Measurements from ENCODE around the gene LENG1. TPM values are rescaled to one million over a fixed set of nuclear protein-coding genes. Genes with fewer than 3 reads are reported as not detected.

The LENG1 gene
- total RNA-seq, 1 donor: 4.7 TPM

DNA sequence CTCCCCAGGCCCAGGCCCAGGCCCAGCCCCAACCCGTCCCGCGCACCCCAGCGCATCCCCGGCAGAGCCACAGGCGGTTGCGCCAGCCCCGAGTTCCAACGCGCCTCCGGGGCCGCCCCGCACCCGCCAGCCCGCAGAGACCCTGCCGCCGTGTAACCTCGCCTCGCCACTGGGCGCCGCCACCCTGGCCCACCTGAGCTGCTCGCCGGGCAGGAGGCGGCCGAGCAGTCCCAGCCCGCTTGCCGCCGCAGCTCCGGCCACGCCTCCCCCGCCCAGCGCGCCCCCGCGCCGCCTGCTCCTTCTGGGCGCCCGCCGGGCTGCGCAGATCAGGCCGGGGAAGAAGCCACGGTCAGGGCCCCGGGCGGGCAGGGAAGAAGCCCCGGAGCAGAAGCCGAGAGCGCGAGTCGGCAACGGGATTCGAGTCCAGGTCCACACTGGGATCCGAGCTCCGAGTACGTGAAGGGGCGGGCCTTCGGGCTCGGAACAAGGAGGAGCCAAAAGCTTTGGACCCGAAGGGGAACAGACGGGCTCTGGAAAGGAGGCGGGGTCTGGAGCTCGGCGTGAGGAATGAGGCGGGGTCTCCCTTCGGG, 29.7 kb upstream of the LENG1 start, which contains the start of gene MBOAT7:
Gene MBOAT7, minus strand, starts transcription at position 436 of the 590 bp plus-strand sequence. CDS start 1,072 bp downstream, outside the sequence.
- Histone ChIP-seq H3K27ac (ENCODE audit: low read depth, low read length) (peak within 1 kb of the TSS; percentile 94), H3K79me2 (ENCODE audit: insufficient read depth, low read length) (peaks cover 48% of the 10 kb centered on the region), H3K4me1 (ENCODE audit: insufficient read depth, low read length) (peaks cover 19% of the 10 kb centered on the region), H4K20me1 (ENCODE audit: insufficient read depth, low read length) (peaks cover 10% of the 10 kb centered on the region), H3K9me3 (ENCODE audit: low read depth, low read length) (no peaks in the 10 kb centered on the region), H3K4me3 (ENCODE audit: insufficient read depth, low read length) (peak within 1 kb of the TSS; percentile 86), H3K4me2 (ENCODE audit: insufficient read depth, low read length) (peak within 1 kb of the TSS; percentile 91), H2AFZ (ENCODE audit: low read length) (peak within 1 kb of the TSS; percentile 89), H3K36me3 (ENCODE audit: insufficient read depth, low read length) (peaks cover 24% of the 10 kb centered on the region), H3K27me3 (ENCODE audit: insufficient read depth, low read length) (no peaks in the 10 kb centered on the region)
- TF ChIP-seq, protein P1, sequence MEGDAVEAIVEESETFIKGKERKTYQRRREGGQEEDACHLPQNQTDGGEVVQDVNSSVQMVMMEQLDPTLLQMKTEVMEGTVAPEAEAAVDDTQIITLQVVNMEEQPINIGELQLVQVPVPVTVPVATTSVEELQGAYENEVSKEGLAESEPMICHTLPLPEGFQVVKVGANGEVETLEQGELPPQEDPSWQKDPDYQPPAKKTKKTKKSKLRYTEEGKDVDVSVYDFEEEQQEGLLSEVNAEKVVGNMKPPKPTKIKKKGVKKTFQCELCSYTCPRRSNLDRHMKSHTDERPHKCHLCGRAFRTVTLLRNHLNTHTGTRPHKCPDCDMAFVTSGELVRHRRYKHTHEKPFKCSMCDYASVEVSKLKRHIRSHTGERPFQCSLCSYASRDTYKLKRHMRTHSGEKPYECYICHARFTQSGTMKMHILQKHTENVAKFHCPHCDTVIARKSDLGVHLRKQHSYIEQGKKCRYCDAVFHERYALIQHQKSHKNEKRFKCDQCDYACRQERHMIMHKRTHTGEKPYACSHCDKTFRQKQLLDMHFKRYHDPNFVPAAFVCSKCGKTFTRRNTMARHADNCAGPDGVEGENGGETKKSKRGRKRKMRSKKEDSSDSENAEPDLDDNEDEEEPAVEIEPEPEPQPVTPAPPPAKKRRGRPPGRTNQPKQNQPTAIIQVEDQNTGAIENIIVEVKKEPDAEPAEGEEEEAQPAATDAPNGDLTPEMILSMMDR (IDR thresholded peaks at IDR 0.05; ENCODE audit: extremely low read depth, low read depth, low read length): no peak
- peak; percentile 99 for DNase-seq (ENCODE audit: insufficient read length, low spot score, missing footprints)

DNA sequence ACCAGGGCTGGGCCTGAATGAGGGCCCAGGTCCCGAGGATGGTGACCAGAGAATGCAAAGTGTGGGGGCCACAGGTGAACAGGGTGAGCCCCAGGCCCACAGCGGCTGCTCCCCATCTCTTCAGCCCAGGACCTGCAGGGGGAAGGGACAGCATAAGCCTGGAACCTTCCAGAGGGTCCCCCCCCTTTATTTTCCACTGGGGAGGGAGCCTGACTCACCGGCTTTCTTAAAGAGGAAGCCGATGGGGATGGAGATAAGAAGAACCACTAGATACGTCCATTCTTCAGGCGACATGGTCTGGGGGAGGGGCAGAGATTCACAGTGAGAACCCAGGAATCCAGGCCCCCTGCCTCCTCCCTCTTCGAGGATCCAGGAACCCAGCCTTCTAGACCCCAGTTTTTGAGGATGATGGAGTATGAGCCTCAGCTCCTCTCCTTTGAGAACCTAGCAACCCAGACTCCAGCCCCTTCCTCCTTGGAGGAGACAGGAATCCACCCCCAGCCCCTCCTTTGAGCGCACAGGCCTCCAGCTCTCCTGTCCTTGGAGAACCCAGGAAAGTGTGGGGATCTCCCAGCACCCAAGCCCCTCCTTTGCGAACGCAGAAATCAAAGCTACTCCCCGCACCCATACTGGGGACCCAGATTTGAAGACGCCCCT, 28.8 kb upstream of the LENG1 start:
- Histone ChIP-seq H3K4me2 (ENCODE audit: insufficient read depth, low read length) (peak overlapping the region; percentile 91), H3K27me3 (ENCODE audit: insufficient read depth, low read length) (no peaks in the 10 kb centered on the region), H3K4me1 (ENCODE audit: insufficient read depth, low read length) (peaks cover 19% of the 10 kb centered on the region), H4K20me1 (ENCODE audit: insufficient read depth, low read length) (peaks cover 10% of the 10 kb centered on the region), H3K9me3 (ENCODE audit: low read depth, low read length) (no peaks in the 10 kb centered on the region), H3K36me3 (ENCODE audit: insufficient read depth, low read length) (peaks cover 15% of the 10 kb centered on the region), H3K27ac (ENCODE audit: low read depth, low read length) (peak overlapping the region; percentile 94), H2AFZ (ENCODE audit: low read length) (no peak overlapping the region), H3K4me3 (ENCODE audit: insufficient read depth, low read length) (peak overlapping the region; percentile 86), H3K79me2 (ENCODE audit: insufficient read depth, low read length) (peaks cover 44% of the 10 kb centered on the region)
- TF ChIP-seq, protein P1 (IDR thresholded peaks at IDR 0.05; ENCODE audit: extremely low read depth, low read depth, low read length): no peak
- peak; percentile 95 for DNase-seq (ENCODE audit: insufficient read length, low spot score, missing footprints)

DNA sequence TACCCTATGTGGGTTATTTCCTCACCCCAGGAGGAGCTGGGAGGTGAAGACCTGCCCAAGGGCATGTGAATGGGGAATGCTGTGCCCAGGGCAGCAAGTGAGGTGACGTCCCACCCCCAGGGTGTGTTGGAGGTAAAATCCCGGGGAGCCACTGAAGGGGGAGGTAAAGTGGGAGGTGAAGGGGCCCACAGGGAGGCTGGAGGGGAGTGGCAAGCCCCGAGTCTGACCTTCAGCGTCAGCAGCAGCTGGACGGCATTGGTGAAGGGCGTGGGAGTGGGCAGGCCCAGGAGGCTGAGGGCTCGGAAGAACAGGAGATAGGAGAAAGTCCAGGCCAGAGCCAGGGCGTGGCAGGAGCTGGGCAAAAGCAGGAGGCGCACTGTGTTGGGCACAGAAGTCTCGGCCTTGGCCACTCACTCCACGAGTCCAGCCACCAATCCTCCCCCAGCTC, 27.4 kb upstream of the LENG1 start:
- Histone ChIP-seq H2AFZ (ENCODE audit: low read length) (no peak overlapping the region), H3K79me2 (ENCODE audit: insufficient read depth, low read length) (peaks cover 30% of the 10 kb centered on the region), H3K4me3 (ENCODE audit: insufficient read depth, low read length) (no peak overlapping the region), H3K36me3 (ENCODE audit: insufficient read depth, low read length) (peaks cover 18% of the 10 kb centered on the region), H3K4me2 (ENCODE audit: insufficient read depth, low read length) (no peak overlapping the region), H3K27ac (ENCODE audit: low read depth, low read length) (no peak overlapping the region), H3K4me1 (ENCODE audit: insufficient read depth, low read length) (peaks cover 15% of the 10 kb centered on the region), H3K27me3 (ENCODE audit: insufficient read depth, low read length) (no peaks in the 10 kb centered on the region), H4K20me1 (ENCODE audit: insufficient read depth, low read length) (peaks cover 10% of the 10 kb centered on the region), H3K9me3 (ENCODE audit: low read depth, low read length) (no peaks in the 10 kb centered on the region)
- peak; percentile 13 for DNase-seq (ENCODE audit: insufficient read length, low spot score, missing footprints)
- TF ChIP-seq, protein P1 (IDR thresholded peaks at IDR 0.05; ENCODE audit: extremely low read depth, low read depth, low read length): no peak

DNA sequence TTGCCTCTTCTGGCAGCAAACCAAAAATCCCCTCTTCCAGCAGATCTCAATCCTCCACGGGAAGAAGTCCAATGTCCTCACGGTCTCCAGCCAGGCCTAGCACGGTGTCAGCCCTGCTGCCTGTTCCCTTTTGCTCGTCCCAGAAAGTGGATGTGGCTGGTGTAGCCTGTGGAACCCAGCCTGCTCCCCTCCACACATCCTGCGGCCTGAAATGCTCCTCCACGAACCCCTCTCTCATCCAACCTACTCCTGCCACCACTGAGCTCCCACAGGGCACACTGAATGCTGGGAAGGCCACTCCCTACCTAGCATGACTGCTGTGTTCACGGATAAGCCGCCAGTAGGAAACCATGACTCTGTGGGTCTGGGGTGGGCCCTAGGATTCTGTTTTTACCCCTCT, 26.8 kb upstream of the LENG1 start:
- Histone ChIP-seq H4K20me1 (ENCODE audit: insufficient read depth, low read length) (peaks cover 10% of the 10 kb centered on the region), H3K27me3 (ENCODE audit: insufficient read depth, low read length) (no peaks in the 10 kb centered on the region), H3K4me3 (ENCODE audit: insufficient read depth, low read length) (no peak overlapping the region), H2AFZ (ENCODE audit: low read length) (no peak overlapping the region), H3K27ac (ENCODE audit: low read depth, low read length) (no peak overlapping the region), H3K4me1 (ENCODE audit: insufficient read depth, low read length) (peaks cover 10% of the 10 kb centered on the region), H3K4me2 (ENCODE audit: insufficient read depth, low read length) (no peak overlapping the region), H3K79me2 (ENCODE audit: insufficient read depth, low read length) (peaks cover 28% of the 10 kb centered on the region), H3K36me3 (ENCODE audit: insufficient read depth, low read length) (peaks cover 18% of the 10 kb centered on the region), H3K9me3 (ENCODE audit: low read depth, low read length) (no peaks in the 10 kb centered on the region)
- DNase-seq (ENCODE audit: insufficient read length, low spot score, missing footprints): peak; percentile 34
- TF ChIP-seq, protein P1 (IDR thresholded peaks at IDR 0.05; ENCODE audit: extremely low read depth, low read depth, low read length): no peak
